ENCODE data around the gene LINC00632. TPM values are rescaled to one million over a fixed set of nuclear protein-coding genes. Genes with fewer than 3 reads are reported as not detected.

Gene LINC00632
- total RNA-seq, 2 donors from 2014 or later = 161 to 200 TPM

DNA sequence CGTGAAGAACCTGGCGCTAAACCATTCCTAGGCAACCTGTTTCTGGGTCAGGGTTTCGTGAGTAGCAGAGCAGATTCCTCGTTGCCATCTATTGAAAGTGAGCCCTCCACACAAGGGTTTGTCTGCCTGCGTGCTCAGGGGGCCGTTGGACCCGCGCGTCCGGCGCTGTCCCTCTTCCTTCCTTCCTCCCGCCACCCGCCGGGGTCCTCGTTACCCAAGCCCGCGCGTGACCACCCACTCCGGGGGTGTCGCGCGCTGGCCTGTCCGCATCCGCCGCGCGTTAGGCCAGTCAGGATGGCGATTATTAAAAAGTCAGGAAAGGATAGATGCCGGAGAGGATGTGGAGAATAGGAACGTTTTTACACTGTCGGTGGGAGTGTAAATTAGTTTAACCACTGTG lies 66.8 kb downstream of the LINC00632 start:
- H3K27me3 ChIP-seq (replicated peaks; ENCODE audit: insufficient read depth) = no peaks in the 10 kb centered on the region
- ATAC-seq (ENCODE audit: insufficient number of reproducible peaks, low FRiP score, low read depth) (no peak), DNase-seq (ENCODE audit: low spot score) (no peak)
- no peaks in the 10 kb centered on the region for H3K4me1 ChIP-seq (ENCODE audit: control insufficient read depth in 1 of 2, low read depth in 2 of 2)
- no peaks in the 10 kb centered on the region for H3K9me3 ChIP-seq
- peaks cover 14% of the 10 kb centered on the region for H3K36me3 ChIP-seq
- TF ChIP-seq, protein P1, sequence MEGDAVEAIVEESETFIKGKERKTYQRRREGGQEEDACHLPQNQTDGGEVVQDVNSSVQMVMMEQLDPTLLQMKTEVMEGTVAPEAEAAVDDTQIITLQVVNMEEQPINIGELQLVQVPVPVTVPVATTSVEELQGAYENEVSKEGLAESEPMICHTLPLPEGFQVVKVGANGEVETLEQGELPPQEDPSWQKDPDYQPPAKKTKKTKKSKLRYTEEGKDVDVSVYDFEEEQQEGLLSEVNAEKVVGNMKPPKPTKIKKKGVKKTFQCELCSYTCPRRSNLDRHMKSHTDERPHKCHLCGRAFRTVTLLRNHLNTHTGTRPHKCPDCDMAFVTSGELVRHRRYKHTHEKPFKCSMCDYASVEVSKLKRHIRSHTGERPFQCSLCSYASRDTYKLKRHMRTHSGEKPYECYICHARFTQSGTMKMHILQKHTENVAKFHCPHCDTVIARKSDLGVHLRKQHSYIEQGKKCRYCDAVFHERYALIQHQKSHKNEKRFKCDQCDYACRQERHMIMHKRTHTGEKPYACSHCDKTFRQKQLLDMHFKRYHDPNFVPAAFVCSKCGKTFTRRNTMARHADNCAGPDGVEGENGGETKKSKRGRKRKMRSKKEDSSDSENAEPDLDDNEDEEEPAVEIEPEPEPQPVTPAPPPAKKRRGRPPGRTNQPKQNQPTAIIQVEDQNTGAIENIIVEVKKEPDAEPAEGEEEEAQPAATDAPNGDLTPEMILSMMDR (IDR thresholded peaks at IDR 0.05) = no peak
- H3K4me3 ChIP-seq = no peak overlapping the region
- no peak overlapping the region for H3K27ac ChIP-seq

DNA sequence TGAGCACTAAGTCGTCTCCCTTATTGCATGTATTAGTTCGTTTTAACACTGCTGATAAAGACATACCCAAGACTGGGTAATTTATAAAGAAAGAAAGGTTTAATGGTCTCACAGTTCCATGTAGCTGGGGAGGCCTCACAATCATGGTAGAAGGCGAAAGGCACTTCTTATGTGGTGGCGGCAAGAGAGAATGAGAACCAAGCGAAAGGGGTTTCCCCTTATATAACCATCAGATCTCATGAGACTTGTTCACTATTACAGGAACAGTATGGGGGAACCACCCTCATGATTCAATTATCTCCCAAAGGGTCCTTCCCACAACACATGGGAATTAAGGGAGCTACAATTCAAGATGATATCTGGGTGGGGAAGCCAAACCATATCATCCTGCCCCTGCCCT lies 85.1 kb downstream of the LINC00632 start:
- Histone ChIP-seq H3K27me3 (replicated peaks; ENCODE audit: insufficient read depth) (no peaks in the 10 kb centered on the region), H3K27ac (no peak overlapping the region), H3K36me3 (no peaks in the 10 kb centered on the region), H3K4me3 (no peak overlapping the region), H3K4me1 (ENCODE audit: control insufficient read depth in 1 of 2, low read depth in 2 of 2) (no peaks in the 10 kb centered on the region), H3K9me3 (no peaks in the 10 kb centered on the region)
- DNase-seq (ENCODE audit: low spot score) (no peak), ATAC-seq (ENCODE audit: insufficient number of reproducible peaks, low FRiP score, low read depth) (no peak)
- TF ChIP-seq, protein P1 (IDR thresholded peaks at IDR 0.05) = no peak

DNA sequence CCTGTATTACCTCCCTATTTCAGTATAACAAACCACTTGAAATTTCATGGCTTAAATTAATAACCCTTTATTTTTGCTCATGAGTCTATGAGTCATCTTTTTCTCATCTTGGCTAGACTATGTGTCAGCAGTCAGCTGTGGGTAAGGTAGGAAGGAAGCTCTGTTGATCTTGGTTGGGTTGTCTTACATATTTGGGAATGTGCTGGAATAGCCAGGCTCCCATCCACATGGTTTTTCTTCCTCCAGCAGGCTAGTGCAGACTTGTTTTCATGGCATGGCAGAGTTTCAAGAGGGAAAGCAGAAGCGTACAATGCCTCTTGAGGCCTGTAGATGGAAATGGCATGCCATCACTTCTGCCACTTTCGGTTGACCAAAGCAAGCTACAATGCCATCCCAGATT lies 89.7 kb downstream of the LINC00632 start:
- H3K27me3 ChIP-seq (replicated peaks; ENCODE audit: insufficient read depth) = no peaks in the 10 kb centered on the region
- H3K4me1 ChIP-seq (ENCODE audit: control insufficient read depth in 1 of 2, low read depth in 2 of 2) = no peaks in the 10 kb centered on the region
- no peaks in the 10 kb centered on the region for H3K9me3 ChIP-seq
- H3K4me3 ChIP-seq = no peak overlapping the region
- no peaks in the 10 kb centered on the region for H3K36me3 ChIP-seq
- ATAC-seq (ENCODE audit: insufficient number of reproducible peaks, low FRiP score, low read depth) = no peak
- TF ChIP-seq, protein P1 (IDR thresholded peaks at IDR 0.05) = no peak
- no peak for DNase-seq (ENCODE audit: low spot score)
- no peak overlapping the region for H3K27ac ChIP-seq

DNA sequence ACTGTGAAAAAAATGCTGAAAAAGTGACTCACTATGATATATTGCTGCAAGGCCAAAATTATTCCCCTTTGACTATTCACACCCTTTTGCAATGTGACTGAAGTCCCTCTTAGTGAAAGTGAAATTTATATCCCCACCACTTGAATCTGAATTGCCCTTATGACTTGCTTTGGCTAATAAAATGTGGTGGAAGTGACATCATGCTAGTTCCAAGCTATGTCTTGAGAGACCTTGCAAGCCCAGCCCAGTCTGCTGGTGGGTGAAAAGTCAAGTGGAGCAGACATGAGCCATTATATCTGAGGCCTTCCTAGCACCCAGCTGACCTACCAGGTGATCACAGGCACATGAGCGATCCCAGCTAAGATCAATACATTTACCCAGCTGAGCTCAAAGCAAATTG lies 94.7 kb downstream of the LINC00632 start:
- Histone ChIP-seq H3K9me3 (no peaks in the 10 kb centered on the region), H3K36me3 (no peaks in the 10 kb centered on the region), H3K27me3 (replicated peaks; ENCODE audit: insufficient read depth) (no peaks in the 10 kb centered on the region), H3K4me1 (ENCODE audit: control insufficient read depth in 1 of 2, low read depth in 2 of 2) (no peaks in the 10 kb centered on the region), H3K4me3 (no peak overlapping the region), H3K27ac (no peak overlapping the region)
- TF ChIP-seq, protein P1 (IDR thresholded peaks at IDR 0.05) = no peak
- no peak for DNase-seq (ENCODE audit: low spot score)
- ATAC-seq (ENCODE audit: insufficient number of reproducible peaks, low FRiP score, low read depth) = no peak

DNA sequence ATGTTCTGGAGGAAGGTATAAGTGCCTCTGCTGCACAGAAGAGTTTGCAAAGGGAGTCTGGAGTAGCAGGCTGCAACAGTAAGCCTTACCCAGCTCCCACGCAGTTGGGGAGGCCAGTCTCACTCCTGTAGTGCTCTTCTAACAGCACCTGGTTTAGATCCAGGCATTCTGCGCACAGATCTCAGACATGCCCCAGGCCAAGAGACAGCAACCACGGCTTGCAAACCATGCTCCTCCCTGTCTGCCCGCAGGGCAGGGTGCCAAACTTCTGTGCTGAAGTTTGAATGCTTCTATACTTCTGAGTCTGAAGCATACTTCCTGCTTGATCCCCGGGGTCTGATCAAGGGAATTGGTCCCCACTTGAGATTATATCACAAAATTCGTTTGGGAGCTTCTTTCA lies 106.3 kb downstream of the LINC00632 start:
- no peak overlapping the region for H3K27ac ChIP-seq
- ATAC-seq (ENCODE audit: insufficient number of reproducible peaks, low FRiP score, low read depth) (no peak), DNase-seq (ENCODE audit: low spot score) (no peak)
- no peak overlapping the region for H3K4me3 ChIP-seq
- no peaks in the 10 kb centered on the region for H3K36me3 ChIP-seq
- H3K4me1 ChIP-seq (ENCODE audit: control insufficient read depth in 1 of 2, low read depth in 2 of 2) = no peaks in the 10 kb centered on the region
- no peaks in the 10 kb centered on the region for H3K27me3 ChIP-seq (replicated peaks; ENCODE audit: insufficient read depth)
- TF ChIP-seq, protein P1 (IDR thresholded peaks at IDR 0.05) = no peak
- no peaks in the 10 kb centered on the region for H3K9me3 ChIP-seq

Data from thoracic aorta (tissue), 2 donors.